Neural cell (in vitro differentiated cells): ENCODE results near the gene RNF213.

Source experiments
- EZH2 ChIP-seq: fragments of 200-600, 300-800 bp; shearing (Covaris generic), sonication (generic); IDR thresholded peaks from 2 replicates; pipeline ENCODE4 v1.6.1; 2014; ENCODE audit warnings: antibody characterized with exemption, low read length, borderline replicate concordance, mild to moderate bottlenecking; ENCODE audit not compliant: insufficient read depth, poor library complexity, severe bottlenecking
- POLR2AphosphoS5 ChIP-seq: IDR thresholded peaks from 2 replicates; pipeline ENCODE4 v1.6.1; 2012
- TAF1 ChIP-seq: IDR thresholded peaks from 2 replicates; pipeline ENCODE4 v1.6.1; 2012; ENCODE audit warnings: low read depth
- TF ChIP-seq, protein P1 (sequence below): fragments of 450-650 bp; IDR thresholded peaks from 2 replicates; pipeline ENCODE4 v1.5.1; 2014; ENCODE audit warnings: antibody characterized with exemption, mild to moderate bottlenecking, moderate library complexity; ENCODE audit not compliant: poor library complexity, severe bottlenecking
- TF ChIP-seq, protein P2 (sequence below): IDR thresholded peaks from 2 replicates; pipeline ENCODE4 v1.6.1; 2012; ENCODE audit warnings: borderline replicate concordance

DNA sequence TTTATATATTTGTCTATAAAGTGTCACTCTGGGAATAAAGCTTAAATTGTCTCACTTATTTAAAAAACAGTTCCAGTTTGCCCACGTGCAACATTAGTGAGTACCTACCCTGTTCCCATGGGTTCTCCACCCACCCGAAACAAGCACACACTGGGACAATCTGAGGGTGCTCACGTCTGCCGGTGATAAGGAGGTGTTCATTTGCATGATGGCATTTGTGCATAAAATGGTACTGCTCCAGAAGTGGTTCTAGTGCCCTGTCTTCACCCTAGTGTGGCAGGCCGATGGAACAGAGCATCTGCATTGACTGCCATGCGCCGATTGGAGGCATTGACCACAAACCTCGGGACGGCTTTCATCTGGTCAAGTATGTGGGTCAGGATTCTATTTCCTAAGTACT is 118.7 kb downstream of the RNF213 start:
- TF ChIP-seq EZH2 (no peak), TAF1 (no peak), POLR2AphosphoS5 (no peak)
- TF ChIP-seq, protein P1, sequence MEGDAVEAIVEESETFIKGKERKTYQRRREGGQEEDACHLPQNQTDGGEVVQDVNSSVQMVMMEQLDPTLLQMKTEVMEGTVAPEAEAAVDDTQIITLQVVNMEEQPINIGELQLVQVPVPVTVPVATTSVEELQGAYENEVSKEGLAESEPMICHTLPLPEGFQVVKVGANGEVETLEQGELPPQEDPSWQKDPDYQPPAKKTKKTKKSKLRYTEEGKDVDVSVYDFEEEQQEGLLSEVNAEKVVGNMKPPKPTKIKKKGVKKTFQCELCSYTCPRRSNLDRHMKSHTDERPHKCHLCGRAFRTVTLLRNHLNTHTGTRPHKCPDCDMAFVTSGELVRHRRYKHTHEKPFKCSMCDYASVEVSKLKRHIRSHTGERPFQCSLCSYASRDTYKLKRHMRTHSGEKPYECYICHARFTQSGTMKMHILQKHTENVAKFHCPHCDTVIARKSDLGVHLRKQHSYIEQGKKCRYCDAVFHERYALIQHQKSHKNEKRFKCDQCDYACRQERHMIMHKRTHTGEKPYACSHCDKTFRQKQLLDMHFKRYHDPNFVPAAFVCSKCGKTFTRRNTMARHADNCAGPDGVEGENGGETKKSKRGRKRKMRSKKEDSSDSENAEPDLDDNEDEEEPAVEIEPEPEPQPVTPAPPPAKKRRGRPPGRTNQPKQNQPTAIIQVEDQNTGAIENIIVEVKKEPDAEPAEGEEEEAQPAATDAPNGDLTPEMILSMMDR = no peak
- TF ChIP-seq, protein P2, sequence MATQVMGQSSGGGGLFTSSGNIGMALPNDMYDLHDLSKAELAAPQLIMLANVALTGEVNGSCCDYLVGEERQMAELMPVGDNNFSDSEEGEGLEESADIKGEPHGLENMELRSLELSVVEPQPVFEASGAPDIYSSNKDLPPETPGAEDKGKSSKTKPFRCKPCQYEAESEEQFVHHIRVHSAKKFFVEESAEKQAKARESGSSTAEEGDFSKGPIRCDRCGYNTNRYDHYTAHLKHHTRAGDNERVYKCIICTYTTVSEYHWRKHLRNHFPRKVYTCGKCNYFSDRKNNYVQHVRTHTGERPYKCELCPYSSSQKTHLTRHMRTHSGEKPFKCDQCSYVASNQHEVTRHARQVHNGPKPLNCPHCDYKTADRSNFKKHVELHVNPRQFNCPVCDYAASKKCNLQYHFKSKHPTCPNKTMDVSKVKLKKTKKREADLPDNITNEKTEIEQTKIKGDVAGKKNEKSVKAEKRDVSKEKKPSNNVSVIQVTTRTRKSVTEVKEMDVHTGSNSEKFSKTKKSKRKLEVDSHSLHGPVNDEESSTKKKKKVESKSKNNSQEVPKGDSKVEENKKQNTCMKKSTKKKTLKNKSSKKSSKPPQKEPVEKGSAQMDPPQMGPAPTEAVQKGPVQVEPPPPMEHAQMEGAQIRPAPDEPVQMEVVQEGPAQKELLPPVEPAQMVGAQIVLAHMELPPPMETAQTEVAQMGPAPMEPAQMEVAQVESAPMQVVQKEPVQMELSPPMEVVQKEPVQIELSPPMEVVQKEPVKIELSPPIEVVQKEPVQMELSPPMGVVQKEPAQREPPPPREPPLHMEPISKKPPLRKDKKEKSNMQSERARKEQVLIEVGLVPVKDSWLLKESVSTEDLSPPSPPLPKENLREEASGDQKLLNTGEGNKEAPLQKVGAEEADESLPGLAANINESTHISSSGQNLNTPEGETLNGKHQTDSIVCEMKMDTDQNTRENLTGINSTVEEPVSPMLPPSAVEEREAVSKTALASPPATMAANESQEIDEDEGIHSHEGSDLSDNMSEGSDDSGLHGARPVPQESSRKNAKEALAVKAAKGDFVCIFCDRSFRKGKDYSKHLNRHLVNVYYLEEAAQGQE = no peak
